Activated naive CD4-positive, alpha-beta T cell treated with anti-CD3 and anti-CD28 coated beads, Interleukin-2, amount 50 U/mL, for 16 hours (primary cell): ENCODE data around the gene TK2.
"Not testable (repeated sequence)": the region's sequence is repeated elsewhere in the genome, so short reads cannot be mapped to it uniquely, and the experiment has no call there.

Source experiments
- DNase-seq: peaks from one replicate; pipeline ENCODE4 v3.0.0-alpha.2; 2020

TK2 gene

DNA sequence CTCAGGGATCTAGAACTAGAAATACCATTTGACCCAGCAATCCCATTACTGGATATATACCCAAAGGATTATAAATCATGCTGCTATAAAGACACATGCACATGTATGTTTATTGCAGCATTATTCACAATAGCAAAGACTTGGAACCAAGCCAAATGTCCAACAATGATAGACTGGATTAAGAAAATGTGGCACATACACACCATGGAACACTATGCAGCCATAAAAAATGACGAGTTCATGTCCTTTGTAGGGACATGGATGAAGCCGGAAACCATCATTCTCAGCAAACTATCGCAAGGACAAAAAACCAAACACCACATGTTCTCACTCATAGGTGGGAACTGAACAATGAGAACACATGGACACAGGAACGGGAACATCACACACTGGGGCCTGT is 48.4 kb downstream of the TK2 start:
- not testable (repeated sequence) for DNase-seq

DNA sequence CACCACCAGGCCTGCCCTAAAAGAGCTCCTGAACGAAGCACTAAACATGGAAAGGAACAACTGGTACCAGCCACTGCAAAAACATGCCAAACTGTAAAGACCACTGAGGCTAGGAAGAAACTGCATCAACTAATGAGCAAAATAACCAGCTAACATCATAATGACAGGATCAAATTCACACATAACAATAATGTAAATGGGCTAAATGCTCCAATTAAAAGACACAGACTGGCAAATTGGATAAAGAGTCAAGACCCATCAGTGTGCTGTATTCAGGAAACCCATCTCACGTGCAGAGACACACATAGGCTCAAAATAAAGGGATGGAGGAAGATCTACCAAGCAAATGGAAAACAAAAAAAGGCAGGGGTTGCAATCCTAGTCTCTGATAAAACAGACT is 52.0 kb downstream of the TK2 start:
- DNase-seq, result not testable (repeated sequence)

DNA sequence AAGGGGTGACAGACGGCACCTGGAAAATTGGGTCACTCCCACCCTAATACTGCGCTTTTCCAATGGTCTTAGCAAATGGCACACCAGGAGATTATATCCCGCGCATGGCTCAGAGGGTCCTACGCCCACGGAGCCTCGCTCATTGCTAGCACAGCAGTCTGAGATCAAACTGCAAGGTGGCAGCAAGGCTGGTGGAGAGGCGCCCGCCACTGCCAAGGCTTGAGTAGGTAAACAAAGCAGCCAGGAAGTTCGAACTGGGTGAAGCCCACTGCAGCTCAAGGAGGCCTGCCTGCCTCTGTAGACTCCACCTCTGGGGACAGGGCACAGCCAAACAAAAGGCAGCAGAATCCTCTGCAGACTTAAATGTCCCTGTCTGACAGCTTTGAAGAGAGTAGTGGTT is 53.7 kb downstream of the TK2 start:
- DNase-seq, result not testable (repeated sequence)

DNA sequence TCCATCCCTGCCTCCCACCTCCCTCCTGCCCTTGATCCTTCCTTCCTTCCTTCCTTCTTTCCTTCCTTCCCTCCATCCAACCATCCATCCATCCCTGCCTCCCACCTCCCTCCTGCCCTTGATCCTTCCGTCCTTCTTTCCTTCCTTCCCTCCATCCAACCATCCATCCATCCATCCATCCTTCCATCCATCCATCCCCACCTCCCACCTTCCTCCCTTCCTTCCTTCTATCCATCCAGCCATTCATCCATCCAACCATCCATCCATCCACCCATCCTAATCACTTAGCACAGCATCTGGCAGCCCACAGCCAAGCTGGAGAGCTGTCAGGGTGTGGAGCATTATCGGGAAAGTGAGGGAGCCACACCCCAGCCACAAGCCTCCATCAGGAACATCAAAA is 54.5 kb downstream of the TK2 start:
- DNase-seq, result no peak

DNA sequence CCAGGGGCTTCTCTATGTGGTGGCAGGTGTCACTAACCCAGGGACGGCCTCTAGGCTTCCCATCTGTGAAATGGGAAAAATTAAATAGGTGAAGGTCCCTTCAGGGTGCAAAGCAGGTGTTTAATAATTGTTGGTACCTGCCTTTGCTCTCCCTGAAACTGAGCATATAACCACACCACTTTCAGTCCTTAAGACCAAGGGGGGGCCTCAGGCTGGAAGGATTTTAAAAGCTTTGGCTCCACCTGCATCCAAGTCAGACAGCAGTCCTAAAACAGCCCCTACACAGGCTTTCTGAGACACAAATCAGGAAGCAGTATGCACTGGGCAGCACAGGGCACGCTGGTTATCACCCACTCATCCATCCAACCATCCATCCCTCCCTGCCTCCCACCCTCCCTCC is 55.0 kb downstream of the TK2 start:
- no peak for DNase-seq

DNA sequence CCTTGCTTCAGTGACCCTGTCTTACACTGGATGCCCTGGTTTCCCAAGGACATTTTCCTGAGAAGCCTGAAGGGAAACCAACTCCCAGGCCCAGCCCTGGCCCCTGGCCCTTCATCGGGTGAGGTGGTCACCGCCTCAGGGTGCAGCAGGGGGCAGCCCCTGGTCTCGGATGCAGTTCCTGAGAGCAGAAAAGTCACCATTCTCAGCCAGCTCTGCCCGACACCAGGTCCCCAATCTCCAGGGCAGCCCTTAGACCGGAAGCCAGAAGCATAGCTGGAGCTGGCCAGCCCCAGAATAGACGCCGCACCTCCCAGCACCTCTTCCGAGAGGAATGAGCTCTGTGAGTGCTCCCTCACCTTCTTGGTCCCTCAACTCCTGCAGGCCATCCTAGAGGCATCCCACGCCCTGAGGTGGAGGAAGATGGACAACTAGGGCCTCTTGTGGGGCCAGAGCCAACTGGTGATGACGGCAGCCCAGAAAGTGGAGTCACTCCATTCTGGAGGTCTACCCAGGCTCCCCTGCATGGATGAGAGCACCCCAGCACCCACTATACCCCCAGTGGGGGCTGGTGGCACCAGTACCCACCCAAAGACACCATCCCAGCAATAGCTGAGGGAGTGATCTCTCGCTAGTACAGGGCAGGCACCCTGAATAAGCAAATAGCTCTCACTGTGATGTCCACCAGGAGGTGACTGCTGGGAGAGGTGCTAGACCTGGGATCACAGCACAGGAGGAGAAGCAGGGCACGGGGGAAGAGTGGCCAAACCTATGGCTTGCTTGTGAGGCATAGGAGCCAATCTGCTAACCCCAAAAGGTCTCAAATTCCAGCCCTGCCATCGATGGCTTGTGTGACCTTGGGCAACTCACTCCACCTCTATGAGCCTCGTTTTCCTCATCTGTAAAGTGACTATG is 56.2 kb downstream of the TK2 start:
- DNase-seq, result no peak

DNA sequence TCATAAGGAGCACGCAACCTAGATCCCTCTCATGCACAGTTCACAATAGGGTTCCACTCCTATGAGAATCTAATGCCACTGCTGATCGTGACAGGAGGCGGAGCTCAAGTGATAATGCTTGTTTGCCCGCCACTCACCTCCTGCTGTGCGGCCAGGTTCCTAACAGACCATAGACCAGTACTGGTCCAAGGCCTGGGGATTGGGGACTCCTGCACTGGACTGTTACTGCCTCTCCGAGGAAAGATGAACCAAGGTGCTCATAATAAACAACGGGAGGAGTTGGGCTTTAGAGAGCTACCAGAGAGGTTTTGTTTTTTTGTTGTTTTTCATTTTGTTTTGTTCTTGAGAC is 58.2 kb downstream of the TK2 start:
- DNase-seq, result no peak

DNA sequence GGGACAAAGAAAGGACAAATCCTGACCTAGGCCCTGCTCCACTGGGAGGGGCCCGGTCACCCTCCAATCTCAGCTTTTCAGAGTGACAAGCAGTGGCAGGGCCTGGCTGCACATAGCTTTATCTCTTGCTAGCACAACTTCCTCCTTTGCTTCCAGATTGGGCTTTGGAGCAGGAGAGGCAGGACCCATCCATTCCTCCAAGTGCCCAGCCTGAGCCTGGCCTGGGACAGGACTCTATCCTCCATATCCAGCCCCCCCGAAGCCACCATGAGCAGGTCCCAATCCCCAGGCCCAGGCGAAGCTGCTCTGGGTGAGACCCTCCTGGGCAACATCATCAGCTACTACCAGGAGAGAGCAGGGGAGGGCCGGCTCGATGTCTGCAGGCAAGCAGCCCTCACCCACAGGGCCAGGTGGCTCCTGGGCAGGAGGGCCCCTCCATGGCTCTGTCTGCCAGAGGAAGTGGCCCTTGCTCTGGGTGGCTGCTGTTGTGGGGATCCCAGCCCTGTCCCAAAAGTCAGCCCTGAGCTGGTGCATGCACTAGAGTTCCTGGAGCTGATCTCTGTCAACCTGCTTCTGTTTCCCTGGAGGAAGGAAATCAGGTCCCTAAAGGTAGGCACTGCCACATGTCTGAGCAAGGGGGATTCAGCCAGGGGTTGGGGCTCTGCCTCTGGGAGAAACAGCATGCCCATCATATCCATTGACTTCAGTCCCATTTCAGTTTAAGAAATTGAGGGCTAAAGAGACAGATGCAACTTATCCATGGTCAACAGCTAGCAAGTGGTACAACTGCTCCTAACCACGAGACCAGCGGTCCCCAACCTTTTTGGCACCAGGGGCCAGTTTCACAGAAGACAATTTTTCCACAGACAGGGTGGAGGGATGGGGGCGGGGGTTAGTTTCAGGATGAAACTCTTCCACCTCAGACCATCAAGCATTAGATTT is 58.9 kb downstream of the TK2 start:
- no peak for DNase-seq

DNA sequence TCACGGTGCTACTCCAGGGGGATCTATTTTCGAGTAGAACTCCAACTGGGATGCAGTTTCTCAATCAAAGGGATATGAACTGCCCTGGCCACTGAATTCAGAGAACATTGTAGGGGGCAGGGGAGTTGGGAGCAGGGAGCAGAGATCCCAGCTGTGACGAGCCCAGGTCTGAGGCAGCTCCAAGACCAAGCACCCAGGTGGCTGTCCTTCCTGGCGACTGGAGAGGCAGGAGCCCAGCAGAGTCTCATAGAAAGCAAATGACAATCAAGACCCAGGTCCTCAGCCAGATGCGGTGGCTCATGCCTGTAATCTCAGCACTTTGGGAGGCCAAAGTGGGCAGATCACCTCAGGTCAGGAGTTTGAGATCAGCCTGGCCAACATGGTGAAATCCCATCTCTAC is 60.1 kb downstream of the TK2 start:
- no peak for DNase-seq

DNA sequence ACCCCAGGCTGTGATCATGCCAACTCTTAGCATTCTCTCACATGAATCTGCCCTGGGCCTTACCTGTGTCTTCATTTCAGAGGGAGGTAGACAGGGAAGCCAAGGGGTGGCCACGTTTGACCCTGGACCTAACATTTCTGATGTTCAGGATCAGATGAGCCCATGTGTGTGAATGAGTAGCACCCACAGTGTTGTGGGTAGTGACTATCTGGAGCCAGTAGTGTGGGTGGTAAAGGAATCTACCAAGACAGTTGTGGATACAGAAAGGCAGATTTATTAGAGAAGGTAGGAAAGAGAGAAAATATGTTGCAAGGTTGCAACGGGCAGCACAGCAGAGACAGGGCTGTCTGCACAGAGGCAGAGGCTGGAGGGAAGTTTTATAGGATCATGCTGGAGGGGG is 60.5 kb downstream of the TK2 start:
- DNase-seq, result no peak

DNA sequence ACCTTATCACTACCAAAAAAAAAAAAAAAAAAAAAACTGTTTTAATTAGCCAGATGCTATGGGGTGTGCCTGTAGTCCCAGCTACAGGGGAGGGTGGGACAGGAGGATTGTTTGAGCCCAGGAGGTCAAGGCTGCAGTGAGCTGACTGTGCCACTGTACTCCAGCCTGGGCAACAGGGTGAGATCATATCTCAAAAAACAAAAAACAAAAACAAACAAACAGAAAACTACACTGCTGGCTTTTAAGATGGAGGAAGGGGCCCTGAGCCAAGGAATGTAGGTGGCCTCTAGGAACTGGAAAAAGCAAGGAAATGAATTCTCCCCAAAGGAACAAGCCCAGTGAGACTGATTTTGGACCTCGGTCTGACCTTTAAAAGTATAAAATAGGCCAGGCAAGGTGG is 61.4 kb downstream of the TK2 start:
- DNase-seq, result no peak

DNA sequence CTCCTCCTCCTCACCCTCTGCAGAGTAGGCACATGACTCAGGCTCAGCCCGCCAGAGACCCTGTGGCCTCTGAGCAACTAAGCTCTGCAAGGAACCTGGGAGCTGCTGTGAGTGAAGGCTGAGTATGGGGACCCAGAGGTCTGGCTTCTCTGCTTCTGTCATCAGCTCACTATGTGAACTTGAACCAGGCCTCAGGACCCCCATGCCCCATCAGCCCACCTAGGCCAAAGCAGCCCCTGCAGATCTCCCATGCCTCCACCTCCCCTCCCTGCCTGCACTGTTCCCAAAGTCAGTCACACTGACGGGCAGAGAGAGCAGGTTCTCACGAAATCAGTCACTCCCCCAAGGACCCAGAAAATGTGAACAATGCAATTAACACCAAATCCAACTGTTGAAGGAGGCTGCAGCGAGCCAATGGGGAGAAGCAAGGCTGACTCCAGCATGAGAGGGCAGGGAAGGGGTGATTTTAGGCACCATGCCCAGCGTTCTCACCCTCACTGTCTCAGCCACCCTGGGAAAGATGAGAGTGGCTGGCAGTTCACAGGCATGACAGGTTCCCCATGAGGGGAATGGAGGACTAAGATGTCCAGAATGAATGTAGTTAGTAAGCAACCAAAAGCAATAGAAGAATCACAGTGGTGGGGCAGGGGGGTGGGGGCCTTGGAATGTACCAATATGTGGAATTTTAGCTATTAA is 62.2 kb downstream of the TK2 start:
- DNase-seq, result no peak

DNA sequence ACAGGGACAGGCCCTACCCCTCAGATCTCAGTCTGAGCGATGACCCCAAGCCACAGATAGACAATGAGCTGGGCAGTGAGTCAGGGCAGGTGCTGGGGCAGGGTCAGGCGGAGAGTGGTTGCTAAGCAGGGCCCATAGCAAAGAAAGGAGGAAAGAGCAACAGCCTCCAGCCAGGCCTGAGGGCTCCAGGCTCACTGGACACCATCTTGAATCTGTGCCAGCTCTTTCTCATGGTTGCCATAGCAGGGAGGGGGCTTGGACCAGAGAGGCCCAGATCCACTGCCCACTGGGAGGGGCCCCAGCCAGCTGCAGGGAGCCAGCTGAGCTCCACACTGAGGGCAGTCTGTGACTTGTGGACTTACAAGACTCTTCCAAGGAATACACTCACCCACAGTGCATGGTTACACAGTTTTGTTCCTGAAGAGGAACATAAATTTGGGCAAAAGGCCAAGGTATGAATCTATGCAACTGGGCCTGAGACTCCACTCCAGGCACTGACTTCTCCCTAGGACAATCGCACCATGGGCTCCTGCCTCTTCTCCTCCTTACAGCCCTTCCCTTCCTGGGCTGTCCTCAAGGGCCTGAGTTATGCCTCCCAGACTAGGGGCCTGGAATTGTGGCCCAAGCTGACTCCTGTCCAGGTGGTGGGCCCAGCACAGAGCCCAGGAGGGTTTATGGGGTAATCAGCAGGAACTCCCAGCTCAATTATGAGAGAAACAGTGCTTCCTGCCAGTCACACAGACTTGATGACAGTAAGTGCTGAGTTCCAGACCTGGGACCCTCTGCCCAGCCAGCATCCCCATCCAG is 62.9 kb downstream of the TK2 start:
- no peak for DNase-seq

DNA sequence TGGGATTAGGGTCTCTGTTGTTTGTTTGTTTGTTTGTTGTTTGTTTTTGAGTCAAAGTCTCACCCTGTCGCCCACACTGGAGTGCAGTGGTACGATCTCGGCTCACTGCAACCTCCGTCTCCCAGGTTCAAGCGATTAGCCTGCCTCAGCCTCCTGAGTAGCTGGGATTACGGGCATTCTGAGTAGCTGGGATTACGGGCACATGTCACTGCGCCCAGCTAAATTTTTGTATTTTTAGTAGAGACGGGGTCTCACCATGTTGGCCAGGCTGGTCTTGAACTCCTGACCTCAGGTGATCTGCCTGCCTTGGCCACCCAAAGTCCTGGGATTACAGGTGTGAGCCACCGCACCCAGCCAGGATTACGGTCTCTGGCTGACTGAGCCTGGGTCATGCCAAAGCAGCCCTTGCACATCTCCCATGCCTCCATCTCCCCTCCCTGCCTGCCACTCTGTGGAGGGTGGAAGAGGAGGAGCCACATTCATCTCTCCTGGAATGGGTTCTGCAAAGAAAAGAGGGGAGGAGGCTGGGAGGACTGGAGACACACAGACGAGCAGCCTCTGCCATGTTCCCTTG is 63.6 kb downstream of the TK2 start:
- no peak for DNase-seq

DNA sequence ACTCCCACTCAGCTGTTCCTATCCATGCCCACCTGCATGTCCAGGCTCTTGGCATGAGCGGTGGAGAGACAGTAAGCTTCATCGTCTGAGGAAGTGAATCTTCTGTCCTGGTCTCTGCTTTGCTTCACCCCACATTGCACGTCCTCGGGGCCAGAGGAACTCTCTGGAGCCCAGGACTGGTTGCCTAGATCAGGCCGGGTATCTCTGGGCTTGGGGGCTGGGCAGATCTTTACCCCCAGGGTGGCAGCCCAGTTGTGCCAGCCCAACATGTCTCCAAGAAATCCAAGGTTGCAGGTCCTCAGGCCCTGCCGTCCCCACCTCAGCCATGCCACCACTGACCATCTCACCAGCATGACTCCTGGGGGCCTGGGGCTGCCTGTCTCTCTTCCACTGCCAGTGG is 64.5 kb downstream of the TK2 start:
- no peak for DNase-seq

DNA sequence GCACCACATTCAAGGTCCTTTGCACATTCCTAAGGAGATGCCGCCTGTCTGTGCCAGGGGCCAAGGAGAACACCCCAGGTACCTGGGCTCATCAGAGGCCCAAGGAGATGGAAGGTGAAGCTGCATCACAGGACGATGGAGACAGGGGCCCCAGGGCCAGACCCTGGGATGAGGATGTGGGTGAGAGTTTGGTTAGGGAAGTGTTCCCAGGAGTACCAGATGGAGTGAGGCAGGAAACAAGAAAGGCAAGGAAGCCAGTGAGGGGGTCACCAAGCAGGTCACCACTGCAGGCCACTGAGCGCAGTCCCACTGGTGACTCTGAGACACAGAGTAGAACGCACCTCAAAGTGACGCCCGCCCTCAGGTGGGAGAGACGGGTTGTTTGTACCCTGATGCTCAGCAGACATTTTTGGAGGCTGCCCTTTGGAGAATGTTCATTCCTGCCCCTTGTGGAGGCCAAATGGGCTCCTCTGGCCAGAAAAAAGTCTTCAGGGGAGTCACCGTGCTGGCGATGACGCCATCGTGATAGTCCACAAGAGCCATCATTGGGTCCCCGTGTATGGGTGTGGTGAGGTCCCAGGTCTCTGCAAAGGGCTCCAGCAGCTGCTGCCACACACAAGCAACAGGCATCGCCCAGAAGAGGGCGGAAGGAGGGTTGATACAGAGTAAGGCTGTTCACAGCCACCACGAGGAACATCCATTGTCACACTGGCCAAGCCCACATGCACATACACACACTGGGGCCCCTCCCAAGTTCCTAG is 65.3 kb downstream of the TK2 start:
- DNase-seq, result no peak

DNA sequence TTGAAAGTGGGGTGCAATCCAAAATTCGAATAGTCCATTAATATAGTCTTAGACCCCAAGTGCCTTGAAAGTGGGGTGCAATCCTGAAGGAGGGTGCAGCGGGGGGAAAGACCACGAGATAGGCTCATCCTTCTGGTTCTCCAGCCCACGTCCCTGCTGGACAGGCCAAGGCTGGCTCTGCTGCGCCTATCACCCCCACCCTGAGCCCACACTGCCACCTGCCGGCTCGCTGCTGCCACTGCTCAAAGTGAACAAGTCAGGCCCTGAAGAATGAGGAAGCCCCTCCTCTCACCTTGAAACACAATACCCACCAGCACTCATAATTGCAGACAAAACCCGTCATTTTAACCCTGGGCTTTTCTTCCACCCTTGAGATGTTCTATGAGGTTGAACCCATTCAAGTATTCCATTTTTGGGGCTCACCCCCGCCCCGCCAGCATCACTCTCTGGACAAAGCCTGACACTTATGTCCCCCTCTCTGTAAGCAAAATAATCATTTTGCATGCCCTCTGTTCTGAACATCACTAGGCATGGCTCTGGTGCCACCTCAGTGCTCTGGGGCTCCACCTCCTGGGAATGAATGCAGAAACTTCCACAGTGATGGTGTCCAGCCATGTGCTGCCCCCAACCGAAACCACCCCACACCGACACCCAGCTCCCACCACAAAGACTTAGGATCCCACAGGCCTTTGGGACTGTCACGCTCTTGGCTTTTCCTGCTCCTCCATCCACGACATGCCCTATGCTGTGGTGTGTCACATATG is 66.1 kb downstream of the TK2 start:
- peak; percentile 77 for DNase-seq

DNA sequence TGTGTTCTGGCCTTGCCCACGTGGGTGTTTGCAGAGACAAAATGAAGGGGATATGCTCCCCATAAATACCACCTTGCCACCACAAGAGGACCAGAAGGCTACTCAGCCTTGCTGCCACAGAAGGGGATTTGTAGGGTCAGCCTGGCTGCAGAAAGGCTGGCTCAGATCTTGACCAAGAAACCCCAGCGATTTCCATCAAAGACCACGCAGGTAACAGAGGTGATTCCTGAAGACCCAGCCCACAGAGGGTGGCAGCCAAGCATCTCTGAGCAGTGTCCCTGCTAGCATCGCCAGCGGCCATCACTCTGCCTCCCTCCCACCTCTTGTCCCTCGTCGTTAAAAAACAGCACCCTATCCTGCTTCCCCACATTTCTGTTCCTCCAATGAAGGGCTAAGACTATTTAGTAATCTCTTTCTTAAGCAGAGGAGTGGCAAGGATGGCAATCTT is 68.0 kb downstream of the TK2 start:
- no peak for DNase-seq

DNA sequence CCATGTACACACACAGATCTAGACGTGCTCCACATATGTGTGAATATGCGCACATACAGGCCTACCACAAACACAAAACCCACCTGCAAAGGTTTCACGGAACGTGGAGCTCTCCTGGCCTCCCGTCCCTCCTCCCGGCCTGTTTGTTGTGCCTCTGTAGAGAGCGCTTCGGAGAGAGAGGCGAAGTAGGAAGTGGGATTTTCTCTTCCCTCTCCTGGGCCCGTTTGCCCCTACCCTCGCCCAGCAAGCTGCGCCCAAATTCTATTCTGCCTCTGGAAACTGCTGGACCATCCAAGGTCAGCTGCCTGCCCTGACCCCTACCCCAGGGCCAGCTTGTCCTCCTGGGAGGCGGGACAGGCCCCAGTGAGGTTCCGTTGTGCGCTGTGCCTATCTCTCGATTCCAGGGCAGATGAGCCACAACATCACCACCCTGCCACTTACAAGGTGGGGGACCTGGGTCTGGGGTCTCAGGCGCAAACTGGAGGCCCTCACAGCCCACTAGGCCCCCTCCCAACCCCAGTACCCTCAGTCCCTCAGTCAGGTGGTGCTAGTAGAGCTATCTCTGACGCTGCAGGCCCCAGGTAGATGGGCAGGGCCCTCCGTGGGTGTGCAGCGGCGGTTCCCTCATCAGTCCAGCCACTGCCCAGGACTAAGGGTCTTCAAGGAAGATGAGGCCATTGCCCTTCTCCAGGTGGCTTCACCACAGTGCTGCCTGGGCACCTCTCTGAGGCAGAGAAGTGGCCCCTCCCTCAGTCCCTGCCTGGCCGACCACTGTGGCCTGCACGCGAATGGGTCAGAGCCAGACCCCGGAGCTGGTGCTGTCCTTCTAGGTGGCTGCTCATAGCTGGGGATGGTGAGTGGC is 68.6 kb downstream of the TK2 start:
- DNase-seq, result no peak
